Measurements from ENCODE around the gene GGCT.

GGCT gene

GRCh38 chr7:30462179-30462578, 42.5 kb downstream of the GGCT start:
- ATAC-seq (no peak), DNase-seq (no peak)

GRCh38 chr7:30460246-30460633, 44.4 kb downstream of the GGCT start:
- ATAC-seq (no peak), DNase-seq (no peak)

- DNase-seq (no peak), ATAC-seq (no peak)
These were observed 44.9 kb downstream of the GGCT start for GRCh38 chr7:30459591-30460245.

- no peak for DNase-seq
- no peak for ATAC-seq
These were observed 46.3 kb downstream of the GGCT start for GRCh38 chr7:30458311-30458710.

GRCh38 chr7:30453921-30454320, 50.7 kb downstream of the GGCT start:
- ATAC-seq (no peak), DNase-seq (no peak)

- no peak for ATAC-seq
- no peak for DNase-seq
These were observed 51.6 kb downstream of the GGCT start for GRCh38 chr7:30453016-30453415.

- ATAC-seq (no peak), DNase-seq (no peak)
These were observed 52.2 kb downstream of the GGCT start for GRCh38 chr7:30452280-30452930.

GRCh38 chr7:30451539-30452279, 52.9 kb downstream of the GGCT start:
- DNase-seq: no peak

GRCh38 chr7:30450983-30451497, 53.6 kb downstream of the GGCT start:
- no peak for ATAC-seq
- DNase-seq: no peak

More at GRCh38 chr7:30451539-30452279, 52.9 kb downstream of the GGCT start:
- no peak for ATAC-seq

GRCh38 chr7:30450240-30450982, 54.2 kb downstream of the GGCT start:
- DNase-seq (no peak), ATAC-seq (no peak)

GRCh38 chr7:30448461-30449189, 56.0 kb downstream of the GGCT start:
- DNase-seq (no peak), ATAC-seq (no peak)

- ATAC-seq: no peak
These were observed 57.2 kb downstream of the GGCT start for GRCh38 chr7:30447466-30447865.

More at GRCh38 chr7:30447466-30447865, 57.2 kb downstream of the GGCT start:
- DNase-seq: no peak
